DND-41 (cell line): ENCODE results near the gene ANO6.
A peak's percentile ranks its signal among the peaks of the same experiment; 100 is the strongest.
"Not testable (repeated sequence)": the region's sequence is repeated elsewhere in the genome, so short reads cannot be mapped to it uniquely, and the experiment has no call there.

Source experiments
- ATAC-seq: fragments of 200-7000 bp; cut with Tn5 transposase; 3 replicates; pipeline ENCODE4 v1.9.1; 2021; ENCODE audit warnings: low read depth; ENCODE audit not compliant: insufficient read depth
- DNase-seq: peaks from one replicate; pipeline ENCODE4 v3.0.0-alpha.2; 2020
- H2AFZ ChIP-seq: 2 replicates; pipeline ENCODE4 v1.6.0; 2012; ENCODE audit warnings: low read depth, low read length
- H3K27ac ChIP-seq: 2 replicates; pipeline ENCODE4 v1.5.1; 2012; ENCODE audit warnings: low read length, inconsistent platforms
- H3K27me3 ChIP-seq: fragments of 200-600 bp; sonication (generic); 2 replicates; pipeline ENCODE4 v1.6.0; 2012; ENCODE audit warnings: low read length, mild to moderate bottlenecking, inconsistent platforms; ENCODE audit not compliant: insufficient read depth, poor library complexity
- H3K36me3 ChIP-seq: 2 replicates; pipeline ENCODE4 v1.5.1; 2012; ENCODE audit warnings: low read length, inconsistent platforms; ENCODE audit not compliant: insufficient read depth
- H3K4me1 ChIP-seq: 2 replicates; pipeline ENCODE4 v1.5.1; 2012; ENCODE audit warnings: mild to moderate bottlenecking, low read length; ENCODE audit not compliant: insufficient read depth
- H3K4me2 ChIP-seq: 2 replicates; pipeline ENCODE4 v1.6.0; 2012; ENCODE audit warnings: mild to moderate bottlenecking, moderate library complexity, low read length, inconsistent platforms; ENCODE audit not compliant: insufficient read depth
- H3K4me3 ChIP-seq, 2 experiments: fragments of 200-600 bp in 1 of 2; shearing (Covaris generic) in 1 of 2; 2 replicates each; pipeline ENCODE4 v1.5.1; 2012 to 2016; ENCODE audit warnings: inconsistent platforms in 2 of 2, low read length in 2 of 2, mild to moderate bottlenecking in 2 of 2, low read depth in 1 of 2, moderate library complexity in 1 of 2
- H3K79me2 ChIP-seq: 2 replicates; pipeline ENCODE4 v1.6.0; 2012; ENCODE audit warnings: low read length, inconsistent platforms; ENCODE audit not compliant: insufficient read depth
- H3K9ac ChIP-seq: 2 replicates; pipeline ENCODE4 v1.6.0; 2012; ENCODE audit warnings: low read depth, mild to moderate bottlenecking, inconsistent platforms, low read length, moderate library complexity
- H3K9me3 ChIP-seq: 2 replicates; pipeline ENCODE4 v1.5.1; 2012; ENCODE audit warnings: low read length, moderate library complexity, mild to moderate bottlenecking, inconsistent platforms; ENCODE audit not compliant: insufficient read depth, severe bottlenecking
- H4K20me1 ChIP-seq: 2 replicates; pipeline ENCODE4 v1.6.0; 2012; ENCODE audit warnings: low read length; ENCODE audit not compliant: insufficient read depth
- EZH2 ChIP-seq: IDR thresholded peaks from 3 replicates; pipeline ENCODE4 v1.6.1; 2012; ENCODE audit warnings: borderline replicate concordance, low read depth, mild to moderate bottlenecking, moderate library complexity, low read length, inconsistent platforms; ENCODE audit not compliant: severe bottlenecking
- TF ChIP-seq, protein P1 (sequence below): IDR thresholded peaks from 2 replicates; pipeline ENCODE4 v1.5.1; 2012; ENCODE audit warnings: borderline replicate concordance, low read length, moderate library complexity, mild to moderate bottlenecking; ENCODE audit not compliant: poor library complexity, severe bottlenecking; ENCODE audit errors: extremely low read depth

Gene ANO6

DNA sequence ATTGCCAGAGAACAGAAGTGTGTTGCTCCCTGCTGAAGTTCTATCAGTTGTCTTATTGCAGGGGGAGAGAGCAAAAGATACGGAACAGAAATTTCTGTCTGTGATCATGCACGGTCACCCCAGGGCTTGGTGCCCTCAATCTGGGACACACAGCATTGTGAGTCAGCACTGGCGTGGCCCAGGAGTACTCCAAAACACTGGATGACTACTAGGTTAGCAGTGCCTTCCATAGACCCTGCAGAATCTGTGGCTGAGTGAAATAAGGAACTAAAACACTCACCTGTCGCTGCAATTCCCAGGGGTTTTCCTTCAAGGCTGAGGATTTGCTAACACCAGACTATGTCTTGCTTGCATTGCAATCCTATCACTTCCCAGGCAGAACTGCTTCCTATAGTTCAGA, 165.5 kb downstream of the ANO6 start:
- Histone ChIP-seq H4K20me1 (no peaks in the 10 kb centered on the region), H3K9ac (no peak overlapping the region), H3K36me3 (peaks cover 64% of the 10 kb centered on the region), H3K27ac (no peak overlapping the region), H3K4me3 (no peak overlapping the region), H3K79me2 (no peaks in the 10 kb centered on the region), H3K4me2 (no peak overlapping the region), H3K4me1 (no peaks in the 10 kb centered on the region), H2AFZ (no peak overlapping the region), H3K27me3 (no peaks in the 10 kb centered on the region), H3K9me3 (no peaks in the 10 kb centered on the region)
- DNase-seq (no peak), ATAC-seq (no peak)
- TF ChIP-seq, protein P1, sequence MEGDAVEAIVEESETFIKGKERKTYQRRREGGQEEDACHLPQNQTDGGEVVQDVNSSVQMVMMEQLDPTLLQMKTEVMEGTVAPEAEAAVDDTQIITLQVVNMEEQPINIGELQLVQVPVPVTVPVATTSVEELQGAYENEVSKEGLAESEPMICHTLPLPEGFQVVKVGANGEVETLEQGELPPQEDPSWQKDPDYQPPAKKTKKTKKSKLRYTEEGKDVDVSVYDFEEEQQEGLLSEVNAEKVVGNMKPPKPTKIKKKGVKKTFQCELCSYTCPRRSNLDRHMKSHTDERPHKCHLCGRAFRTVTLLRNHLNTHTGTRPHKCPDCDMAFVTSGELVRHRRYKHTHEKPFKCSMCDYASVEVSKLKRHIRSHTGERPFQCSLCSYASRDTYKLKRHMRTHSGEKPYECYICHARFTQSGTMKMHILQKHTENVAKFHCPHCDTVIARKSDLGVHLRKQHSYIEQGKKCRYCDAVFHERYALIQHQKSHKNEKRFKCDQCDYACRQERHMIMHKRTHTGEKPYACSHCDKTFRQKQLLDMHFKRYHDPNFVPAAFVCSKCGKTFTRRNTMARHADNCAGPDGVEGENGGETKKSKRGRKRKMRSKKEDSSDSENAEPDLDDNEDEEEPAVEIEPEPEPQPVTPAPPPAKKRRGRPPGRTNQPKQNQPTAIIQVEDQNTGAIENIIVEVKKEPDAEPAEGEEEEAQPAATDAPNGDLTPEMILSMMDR, result no peak
- TF ChIP-seq EZH2, result no peak

DNA sequence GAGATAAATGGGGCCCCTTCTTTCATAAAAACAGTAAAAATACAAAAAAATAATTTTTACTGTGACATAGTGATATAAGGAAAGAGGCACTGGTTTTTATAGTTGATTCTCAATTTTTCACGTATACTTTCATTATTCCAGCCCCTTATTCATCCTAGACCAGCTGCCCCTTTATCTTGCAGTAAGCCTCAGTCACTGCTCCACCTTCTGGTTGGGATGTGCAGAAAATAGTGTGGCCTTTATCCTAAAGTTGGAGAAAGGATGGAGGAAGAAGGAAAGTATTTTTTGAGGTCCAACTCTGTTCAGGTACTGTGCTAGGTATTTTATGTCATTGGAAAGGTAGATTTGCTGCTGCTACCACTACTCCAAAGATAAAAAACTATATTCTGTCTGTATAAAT, 172.7 kb downstream of the ANO6 start:
- Histone ChIP-seq H3K9ac (no peak overlapping the region), H3K27ac (no peak overlapping the region), H2AFZ (no peak overlapping the region), H3K9me3 (no peaks in the 10 kb centered on the region), H3K27me3 (no peaks in the 10 kb centered on the region), H4K20me1 (no peaks in the 10 kb centered on the region), H3K79me2 (no peaks in the 10 kb centered on the region), H3K4me1 (no peaks in the 10 kb centered on the region), H3K4me3 (no peak overlapping the region), H3K36me3 (peaks cover 69% of the 10 kb centered on the region), H3K4me2 (no peak overlapping the region)
- TF ChIP-seq, protein P1, result peak; percentile 59
- no peak for TF ChIP-seq EZH2
- 0 out of 3 replicates have a peak, but pooled peaks have one; percentile 52 for ATAC-seq
- peak; percentile 19 for DNase-seq

DNA sequence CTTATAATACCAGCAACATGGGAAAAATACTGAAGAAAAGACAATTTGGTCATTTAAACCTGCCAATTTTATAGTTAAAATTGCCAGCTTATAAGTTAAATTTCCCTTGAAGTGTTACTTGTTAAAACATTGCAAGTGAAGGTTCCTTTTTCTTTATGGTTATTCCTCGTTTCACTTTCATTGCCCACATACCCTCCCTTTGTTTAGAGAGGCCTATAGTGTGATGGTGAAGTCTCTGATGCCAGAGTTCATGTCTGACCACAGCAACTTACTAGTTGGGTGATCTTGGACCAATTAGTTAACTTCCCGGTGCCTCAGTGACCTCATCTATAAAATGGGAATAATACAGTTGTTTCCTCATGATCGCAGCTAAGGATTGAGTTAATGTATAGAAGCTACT, 173.5 kb downstream of the ANO6 start:
- Histone ChIP-seq H3K9ac (no peak overlapping the region), H4K20me1 (no peaks in the 10 kb centered on the region), H3K4me3 (no peak overlapping the region), H3K27me3 (no peaks in the 10 kb centered on the region), H3K4me2 (no peak overlapping the region), H2AFZ (no peak overlapping the region), H3K79me2 (no peaks in the 10 kb centered on the region), H3K4me1 (no peaks in the 10 kb centered on the region), H3K36me3 (peaks cover 60% of the 10 kb centered on the region), H3K27ac (no peak overlapping the region), H3K9me3 (no peaks in the 10 kb centered on the region)
- ATAC-seq (no peak), DNase-seq (no peak)
- TF ChIP-seq EZH2, result no peak
- TF ChIP-seq, protein P1, result no peak

DNA sequence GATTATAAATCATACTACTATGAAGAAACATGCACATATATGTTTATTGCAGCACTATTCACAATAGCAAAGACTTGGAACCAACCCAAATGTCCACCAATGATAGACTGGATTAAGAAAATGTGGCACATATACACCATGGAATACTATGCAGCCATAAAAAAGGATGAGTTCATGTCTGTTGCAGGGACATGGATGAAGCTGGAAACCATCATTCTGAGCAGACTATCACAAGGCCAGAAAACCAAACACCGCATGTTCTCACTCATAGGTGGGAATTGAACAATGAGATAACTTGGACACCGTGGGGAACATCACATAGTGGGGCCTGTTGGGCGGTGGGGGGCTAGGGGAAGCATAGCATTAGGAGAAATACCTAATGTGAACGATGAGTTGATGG, 181.6 kb downstream of the ANO6 start:
- H3K27ac ChIP-seq, H3K4me1 ChIP-seq, H3K4me3 ChIP-seq, H2AFZ ChIP-seq, H3K27me3 ChIP-seq, H3K79me2 ChIP-seq, H3K9me3 ChIP-seq, H3K9ac ChIP-seq, H4K20me1 ChIP-seq, H3K4me2 ChIP-seq, DNase-seq, ATAC-seq: not testable (repeated sequence)
- peaks cover 11% of the 10 kb centered on the region for H3K36me3 ChIP-seq
